Nephron (organoid): ENCODE measurements around the gene KRTAP5-3.
"Not testable (repeated sequence)": the region's sequence is repeated elsewhere in the genome, so short reads cannot be mapped to it uniquely, and the experiment has no call there.

Experiments used
- H3K27ac Mint-ChIP-seq, 3 experiments: 2 replicates each; pipeline ENCODE4 v1.8.0; 2020; ENCODE audit warnings: mixed read lengths in 3 of 3, mild to moderate bottlenecking in 2 of 3, moderate library complexity in 1 of 3
- H3K27me3 Mint-ChIP-seq: 2 replicates; pipeline ENCODE4 v1.8.0; 2021; ENCODE audit warnings: low read depth, mild to moderate bottlenecking, moderate library complexity, mixed read lengths
- H3K36me3 Mint-ChIP-seq: 2 replicates; pipeline ENCODE4 v1.8.0; 2020; ENCODE audit warnings: low read depth, mixed read lengths
- H3K4me1 Mint-ChIP-seq: 2 replicates; pipeline ENCODE4 v1.8.0; 2020; ENCODE audit warnings: mixed read lengths
- H3K4me3 Mint-ChIP-seq, 3 experiments: 2 replicates each; pipeline ENCODE4 v1.8.0; 2020; ENCODE audit warnings: mild to moderate bottlenecking in 3 of 3, mixed read lengths in 3 of 3, moderate library complexity in 2 of 3
- H3K9me3 Mint-ChIP-seq: 2 replicates; pipeline ENCODE4 v1.8.0; 2020; ENCODE audit warnings: mixed read lengths
- CTCF ChIP-seq, 3 experiments: fragments of 200-600 bp; sonication (generic); IDR thresholded peaks; one replicate each; pipeline ENCODE4 v1.5.0; 2021; ENCODE audit warnings: antibody characterized with exemption in 3 of 3; ENCODE audit not compliant: unreplicated experiment in 3 of 3

The KRTAP5-3 gene

GRCh38 chr11:1576825-1577224, 31.4 kb downstream of the KRTAP5-3 start:
- Mint-ChIP-seq H3K4me3 (peak overlapping the region in 1 of 3 experiments; percentile 45), H3K36me3 (no peaks in the 10 kb centered on the region), H3K9me3 (peaks cover 16% of the 10 kb centered on the region), H3K27me3 (peaks cover 59% of the 10 kb centered on the region), H3K27ac (no peak overlapping the region), H3K4me1 (no peaks in the 10 kb centered on the region)
- no peak for TF ChIP-seq CTCF (IDR thresholded peaks at IDR 0.05; ENCODE audit: unreplicated experiment in 3 of 3)

GRCh38 chr11:1575756-1576155, 32.5 kb downstream of the KRTAP5-3 start:
- Mint-ChIP-seq H3K4me3 (peak overlapping the region in 1 of 3 experiments; percentile 19), H3K27me3 (peaks cover 53% of the 10 kb centered on the region)
- H3K9me3 Mint-ChIP-seq, H3K36me3 Mint-ChIP-seq, H3K27ac Mint-ChIP-seq, H3K4me1 Mint-ChIP-seq: not testable (repeated sequence)

- no peaks in the 10 kb centered on the region for H3K4me1 Mint-ChIP-seq
- H3K4me3 Mint-ChIP-seq, result peak overlapping the region; percentile 19 to 63 (median 54)
- no peak overlapping the region for H3K27ac Mint-ChIP-seq
- no peaks in the 10 kb centered on the region for H3K36me3 Mint-ChIP-seq
- peaks cover 8% of the 10 kb centered on the region for H3K9me3 Mint-ChIP-seq
- peaks cover 57% of the 10 kb centered on the region for H3K27me3 Mint-ChIP-seq
- TF ChIP-seq CTCF (IDR thresholded peaks at IDR 0.05; ENCODE audit: unreplicated experiment in 3 of 3), result no peak
These were observed 33.4 kb downstream of the KRTAP5-3 start for GRCh38 chr11:1574933-1575242.

GRCh38 chr11:1574238-1574932, 33.9 kb downstream of the KRTAP5-3 start:
- peaks cover 8% of the 10 kb centered on the region for H3K9me3 Mint-ChIP-seq
- peak overlapping the region; percentile 56 to 63 (median 58) for H3K4me3 Mint-ChIP-seq
- TF ChIP-seq CTCF (IDR thresholded peaks at IDR 0.05; ENCODE audit: unreplicated experiment in 3 of 3), result peak; percentile 69 to 92 (median 84)
- H3K27me3 Mint-ChIP-seq, result peaks cover 62% of the 10 kb centered on the region
- H3K36me3 Mint-ChIP-seq, result no peaks in the 10 kb centered on the region
- no peak overlapping the region for H3K27ac Mint-ChIP-seq
- no peaks in the 10 kb centered on the region for H3K4me1 Mint-ChIP-seq

- Mint-ChIP-seq H3K27me3 (peaks cover 66% of the 10 kb centered on the region), H3K4me1 (no peaks in the 10 kb centered on the region), H3K4me3 (peak overlapping the region; percentile 39 to 58 (median 56)), H3K36me3 (no peaks in the 10 kb centered on the region), H3K27ac (no peak overlapping the region), H3K9me3 (peaks cover 7% of the 10 kb centered on the region)
- TF ChIP-seq CTCF (IDR thresholded peaks at IDR 0.05; ENCODE audit: unreplicated experiment in 3 of 3), result no peak
These were observed 34.4 kb downstream of the KRTAP5-3 start for GRCh38 chr11:1573903-1574237.

GRCh38 chr11:1573077-1573902, 35.0 kb downstream of the KRTAP5-3 start:
- TF ChIP-seq CTCF (IDR thresholded peaks at IDR 0.05; ENCODE audit: unreplicated experiment in 3 of 3), result no peak
- H3K4me3 Mint-ChIP-seq, result peak overlapping the region; percentile 39 to 58 (median 56)
- no peak overlapping the region for H3K27ac Mint-ChIP-seq
- H3K4me1 Mint-ChIP-seq, result no peaks in the 10 kb centered on the region
- peaks cover 66% of the 10 kb centered on the region for H3K27me3 Mint-ChIP-seq
- H3K9me3 Mint-ChIP-seq, result peaks cover 3% of the 10 kb centered on the region
- H3K36me3 Mint-ChIP-seq, result no peaks in the 10 kb centered on the region
